ENCODE results near the gene LNP1. TPM values are rescaled to one million over a fixed set of nuclear protein-coding genes. Genes with fewer than 3 reads are reported as not detected.
A peak's percentile ranks its signal among the peaks of the same experiment; 100 is the strongest.

LNP1 gene
- total RNA-seq, 1 experiment from 2014 or later: 6.7 TPM

- Mint-ChIP-seq H3K27ac (peak overlapping the region; percentile 43), H3K4me3 (no peak overlapping the region), H3K4me1 (peaks cover 23% of the 10 kb centered on the region), H3K36me3 (peaks cover 51% of the 10 kb centered on the region), H3K27me3 (ENCODE audit: low read depth) (no peaks in the 10 kb centered on the region), H3K9me3 (peaks cover 34% of the 10 kb centered on the region)
- TF ChIP-seq AR (CRISPR knock-in tag; IDR thresholded peaks at IDR 0.05) (no peak), ETV6 (CRISPR knock-in tag; IDR thresholded peaks at IDR 0.05) (no peak), ZMAT4 (CRISPR knock-in tag; IDR thresholded peaks at IDR 0.05) (no peak), GABPB1 (CRISPR knock-in tag; IDR thresholded peaks at IDR 0.05) (no peak), HMGA2 (CRISPR knock-in tag; IDR thresholded peaks at IDR 0.05) (no peak), PRDM15 (CRISPR knock-in tag; IDR thresholded peaks at IDR 0.05) (no peak), ESRRA (CRISPR knock-in tag; IDR thresholded peaks at IDR 0.05; ENCODE audit: borderline replicate concordance) (no peak), USF2 (CRISPR knock-in tag; IDR thresholded peaks at IDR 0.05) (no peak), RORB (CRISPR knock-in tag; IDR thresholded peaks at IDR 0.05) (no peak), KAT7 (CRISPR knock-in tag; IDR thresholded peaks at IDR 0.05; ENCODE audit: borderline replicate concordance) (no peak), ZNF121 (CRISPR knock-in tag; IDR thresholded peaks at IDR 0.05) (no peak), PREB (CRISPR knock-in tag; IDR thresholded peaks at IDR 0.05; ENCODE audit: borderline replicate concordance) (no peak), AFF4 (CRISPR knock-in tag; IDR thresholded peaks at IDR 0.05; ENCODE audit: borderline replicate concordance) (no peak), TCF7 (CRISPR knock-in tag; IDR thresholded peaks at IDR 0.05; ENCODE audit: low read depth) (no peak), FOXP1 (CRISPR knock-in tag; IDR thresholded peaks at IDR 0.05; ENCODE audit: borderline replicate concordance) (no peak), CTCF (IDR thresholded peaks at IDR 0.05) (no peak), FOXK1 (CRISPR knock-in tag; IDR thresholded peaks at IDR 0.05) (no peak)
- ChIA-PET POLR2A (no interaction called here), CTCF (interaction anchor here (3.7 kb wide), 1 partner anchor 14 kb away, joined by 17 read pairs; no protein-coding TSS in a partner anchor)
- DNase-seq (ENCODE audit: low spot score) (no peak), ATAC-seq (no peak)
Observed at GRCh38 chr3:100449214-100449613, 47.9 kb downstream of the LNP1 start.
